HCT116 (cell line): ENCODE results near the gene LAPTM4A. TPM values are rescaled to one million over a fixed set of nuclear protein-coding genes. Genes with fewer than 3 reads are reported as not detected.

Experiments used
- ATAC-seq: fragments of 200-7000 bp; cut with Tn5 transposase; 2 replicates; pipeline ENCODE4 v1.9.1; 2020; ENCODE audit warnings: mild to moderate bottlenecking, moderate library complexity
- BruUV-seq: library from RNA; stranded (reverse); fragments of 400-500 nt; replicated peaks from 2 replicates; lab custom pipeline; 2021; lab: Mats Ljungman, UMichigan
- CTCF ChIA-PET: fragments of 300-600 bp; sonication (Branson Sonifier 250); formaldehyde crosslinking; loops from one replicate; lab custom pipeline; 2021; ENCODE audit warnings: antibody characterized with exemption; lab: Charles Lee
- POLR2A ChIA-PET: fragments of 300-600, 350-600 bp; sonication (Branson Sonifier 250); formaldehyde crosslinking; loops from one replicate; lab custom pipeline; 2021; ENCODE audit warnings: antibody characterized with exemption; lab: Charles Lee
- RAD21 ChIA-PET, 2 experiments: fragments of 300-600 bp; sonication (Branson Sonifier 250); formaldehyde crosslinking; loops; one replicate each; lab custom pipeline; 2023; ENCODE audit warnings: low total read pairs in 2 of 2; ENCODE audit not compliant: uncharacterized antibody in 2 of 2, unreplicated experiment in 2 of 2, low non-redundant PET in 1 of 2; lab: Charles Lee
- DNase-seq: peaks from one replicate; pipeline ENCODE4 v3.0.0-alpha.2; 2010; ENCODE audit warnings: low read depth, low spot score
- H2AFZ ChIP-seq: fragments of 200-600 bp; shearing (Covaris generic), sonication (generic); 2 replicates; pipeline ENCODE4 v1.6.1; 2017; ENCODE audit warnings: low read depth, mixed run types, mixed read lengths, antibody characterized with exemption, low read length; ENCODE audit not compliant: poor library complexity, severe bottlenecking
- H3K27ac ChIP-seq: 2 replicates; pipeline ENCODE4 v1.5.1; 2012; ENCODE audit warnings: low read depth, low read length
- H3K27me3 ChIP-seq: fragments of 200-600 bp; sonication (generic); 2 replicates; pipeline ENCODE4 v1.6.1; 2016; ENCODE audit warnings: mixed run types, low read length, mixed read lengths; ENCODE audit not compliant: insufficient read depth
- H3K36me3 ChIP-seq, 2 experiments: fragments of 200-500 bp in 1 of 2; fragments of 200-600 bp in 1 of 2; sonication (Bioruptor generic) in 1 of 2; sonication (generic) in 1 of 2; 2 replicates each; pipeline versions ENCODE4 v1.5.1 to v1.6.1; 2014 to 2016; ENCODE audit warnings: low read length in 2 of 2, inconsistent platforms in 1 of 2, mixed read lengths in 1 of 2, mixed run types in 1 of 2; ENCODE audit not compliant: insufficient read depth in 2 of 2, control insufficient read depth in 1 of 2
- H3K4me1 ChIP-seq, 2 experiments: fragments of 200-600 bp in 1 of 2; sonication (generic) in 1 of 2; 2 replicates each; pipeline versions ENCODE4 v1.5.1 to v1.6.1; 2012 to 2017; ENCODE audit warnings: low read length in 2 of 2, inconsistent platforms in 1 of 2, mild to moderate bottlenecking in 1 of 2, mixed read lengths in 1 of 2, mixed run types in 1 of 2, moderate library complexity in 1 of 2; ENCODE audit not compliant: insufficient read depth in 2 of 2, control insufficient read depth in 1 of 2
- H3K4me2 ChIP-seq: fragments of 200-600 bp; sonication (generic); 2 replicates; pipeline ENCODE4 v1.6.1; 2017; ENCODE audit warnings: mixed run types, low read length, mixed read lengths
- H3K4me3 ChIP-seq, 2 experiments: fragments of 200-600 bp in 1 of 2; sonication (generic) in 1 of 2; replicated peaks in 1 of 2; 2 replicates each; pipeline ENCODE4 v1.5.1; 2011 to 2016; ENCODE audit warnings: low read length in 2 of 2, control low read depth in 1 of 2, low read depth in 1 of 2, mild to moderate bottlenecking in 1 of 2, mixed read lengths in 1 of 2, mixed run types in 1 of 2
- H3K79me2 ChIP-seq: fragments of 200-600 bp; sonication (generic); 2 replicates; pipeline ENCODE4 v1.6.1; 2017; ENCODE audit warnings: mild to moderate bottlenecking, mixed run types, low read length, moderate library complexity, mixed read lengths; ENCODE audit not compliant: insufficient read depth
- H3K9ac ChIP-seq: fragments of 200-600 bp; sonication (generic); 2 replicates; pipeline ENCODE4 v1.6.1; 2016; ENCODE audit warnings: low read length, mixed read lengths
- H3K9me2 ChIP-seq: fragments of 200-600 bp; sonication (generic), shearing (Covaris generic); 2 replicates; pipeline ENCODE4 v1.6.1; 2017; ENCODE audit warnings: mixed run types, mild to moderate bottlenecking, moderate library complexity; ENCODE audit not compliant: insufficient read depth
- H3K9me3 ChIP-seq, 2 experiments: fragments of 200-500 bp in 1 of 2; fragments of 200-600 bp in 1 of 2; sonication (Bioruptor generic) in 1 of 2; sonication (generic) in 1 of 2; 2 replicates each; pipeline ENCODE4 v1.6.1; 2014 to 2017; ENCODE audit warnings: low read length in 2 of 2, mixed read lengths in 2 of 2, inconsistent platforms in 1 of 2, low read depth in 1 of 2, mild to moderate bottlenecking in 1 of 2, mixed run types in 1 of 2, moderate library complexity in 1 of 2; ENCODE audit not compliant: control insufficient read depth in 1 of 2, insufficient read depth in 1 of 2
- H4K20me1 ChIP-seq: fragments of 200-600 bp; sonication (generic), shearing (Covaris generic); 2 replicates; pipeline ENCODE4 v1.6.1; 2017; ENCODE audit warnings: mixed run types, mild to moderate bottlenecking, moderate library complexity; ENCODE audit not compliant: insufficient read depth
- ATF3 ChIP-seq: IDR thresholded peaks from 2 replicates; pipeline ENCODE4 v1.6.1; 2012
- CTCF ChIP-seq, 3 experiments: fragments of 200-600 bp in 1 of 3; sonication (generic) in 1 of 3; IDR thresholded peaks in 2 of 3; conservative IDR thresholded peaks in 1 of 3; 2 replicates each; pipeline ENCODE4 v1.5.1; 2012 to 2017; ENCODE audit warnings: low read depth in 2 of 3, low read length in 2 of 3, antibody characterized with exemption in 1 of 3, borderline replicate concordance in 1 of 3, control low read depth in 1 of 3, mild to moderate bottlenecking in 1 of 3, mixed read lengths in 1 of 3, mixed run types in 1 of 3, moderate library complexity in 1 of 3; ENCODE audit not compliant: insufficient read depth in 1 of 3
- ELF1 ChIP-seq: IDR thresholded peaks from 2 replicates; pipeline ENCODE4 v1.6.1; 2012; ENCODE audit warnings: low read depth, borderline replicate concordance
- EZH2 ChIP-seq: fragments of 200-600 bp; sonication (generic); IDR thresholded peaks from 2 replicates; pipeline ENCODE4 v1.6.1; 2017; ENCODE audit warnings: antibody characterized with exemption, mixed run types
- EZH2phosphoT487 ChIP-seq: fragments of 200-600 bp; IDR thresholded peaks from 2 replicates; pipeline ENCODE4 v1.6.1; 2018; ENCODE audit warnings: antibody characterized with exemption, borderline replicate concordance
- FOSL1 ChIP-seq: IDR thresholded peaks from 2 replicates; pipeline ENCODE4 v1.6.1; 2012; ENCODE audit warnings: low read depth
- MAX ChIP-seq: IDR thresholded peaks from 2 replicates; pipeline ENCODE4 v1.6.1; 2012
- POLR2AphosphoS5 ChIP-seq: IDR thresholded peaks from 2 replicates; pipeline ENCODE4 v1.6.1; 2011; ENCODE audit warnings: mild to moderate bottlenecking, low read depth, low read length, moderate library complexity
- RAD21 ChIP-seq: IDR thresholded peaks from 2 replicates; pipeline ENCODE4 v1.6.1; 2012; ENCODE audit warnings: low read depth, mild to moderate bottlenecking
- SIN3A ChIP-seq: IDR thresholded peaks from 2 replicates; pipeline ENCODE4 v1.6.1; 2012; ENCODE audit warnings: low read depth
- YY1 ChIP-seq: IDR thresholded peaks from 2 replicates; pipeline ENCODE4 v1.6.1; 2011; ENCODE audit warnings: low read length, low read depth, moderate library complexity, mild to moderate bottlenecking; ENCODE audit not compliant: insufficient replicate concordance; ENCODE audit errors: extremely low read depth
- ZFX ChIP-seq: fragments of 450-650 bp; IDR thresholded peaks from 2 replicates; pipeline ENCODE4 v1.6.1; 2017
- ZNF274 ChIP-seq: fragments of 200-500 bp; sonication (Bioruptor generic); IDR thresholded peaks from 2 replicates; pipeline ENCODE4 v1.6.1; 2014; ENCODE audit warnings: mild to moderate bottlenecking, low read depth, low read length, inconsistent platforms
- intact Hi-C: fragments of 100-400 bp; cut with micrococcal nuclease; formaldehyde crosslinking; loops from 2 replicates; pipeline ENCODE4 v1.10.0; 2022
- total RNA-seq: library from RNA; stranded (reverse); gene quantifications from one replicate; pipeline ENCODE4 v1.2.1, GENCODE V29; 2021; ENCODE audit not compliant: unreplicated experiment
- TF ChIP-seq, protein P1 (sequence below): IDR thresholded peaks from 2 replicates; pipeline ENCODE4 v1.6.1; 2012; ENCODE audit warnings: low read depth
- TF ChIP-seq, protein P2 (sequence below): IDR thresholded peaks from 2 replicates; pipeline ENCODE4 v1.6.1; 2011; ENCODE audit warnings: mild to moderate bottlenecking, low read length, moderate library complexity; ENCODE audit not compliant: insufficient replicate concordance; ENCODE audit errors: extremely low read depth

The LAPTM4A gene
- total RNA-seq, 1 experiment from 2014 or later = 84.5 TPM

GRCh38 chr2:20049637-20050036 lies 1.8 kb downstream of the LAPTM4A start:
- no peaks in the 10 kb centered on the region for H3K9me3 ChIP-seq
- H2AFZ ChIP-seq = no peak overlapping the region
- no peak for DNase-seq
- H3K79me2 ChIP-seq = peaks cover 61% of the 10 kb centered on the region
- no peak overlapping the region for H3K4me3 ChIP-seq
- BruUV-seq = no TSS peak
- CTCF ChIA-PET = no interaction called here
- H4K20me1 ChIP-seq = no peaks in the 10 kb centered on the region
- no peak for ATAC-seq
- intact Hi-C loops = loop anchor here (2.0 kb wide), 1 partner anchor 301 kb away; the partner anchor contains the start of gene PUM2
- H3K4me1 ChIP-seq = peaks cover 8 to 22% of the 10 kb centered on the region in 2 experiments
- H3K27me3 ChIP-seq = no peaks in the 10 kb centered on the region
- H3K36me3 ChIP-seq = no peaks in the 10 kb centered on the region
- TF ChIP-seq CTCF (IDR thresholded peaks at IDR 0.05 in 2 of 3, conservative IDR thresholded peaks at IDR 0.05 in 1 of 3; ENCODE audit: borderline replicate concordance in 1 of 3, insufficient read depth in 1 of 3, low read depth in 2 of 3, low read length in 2 of 3) (no peak), YY1 (no peak), EZH2 (no peak), ZNF274 (no peak), ZFX (no peak), EZH2phosphoT487 (no peak), FOSL1 (no peak), POLR2AphosphoS5 (no peak), RAD21 (no peak), MAX (no peak), ELF1 (no peak), SIN3A (no peak), ATF3 (no peak)
- TF ChIP-seq, protein P1, sequence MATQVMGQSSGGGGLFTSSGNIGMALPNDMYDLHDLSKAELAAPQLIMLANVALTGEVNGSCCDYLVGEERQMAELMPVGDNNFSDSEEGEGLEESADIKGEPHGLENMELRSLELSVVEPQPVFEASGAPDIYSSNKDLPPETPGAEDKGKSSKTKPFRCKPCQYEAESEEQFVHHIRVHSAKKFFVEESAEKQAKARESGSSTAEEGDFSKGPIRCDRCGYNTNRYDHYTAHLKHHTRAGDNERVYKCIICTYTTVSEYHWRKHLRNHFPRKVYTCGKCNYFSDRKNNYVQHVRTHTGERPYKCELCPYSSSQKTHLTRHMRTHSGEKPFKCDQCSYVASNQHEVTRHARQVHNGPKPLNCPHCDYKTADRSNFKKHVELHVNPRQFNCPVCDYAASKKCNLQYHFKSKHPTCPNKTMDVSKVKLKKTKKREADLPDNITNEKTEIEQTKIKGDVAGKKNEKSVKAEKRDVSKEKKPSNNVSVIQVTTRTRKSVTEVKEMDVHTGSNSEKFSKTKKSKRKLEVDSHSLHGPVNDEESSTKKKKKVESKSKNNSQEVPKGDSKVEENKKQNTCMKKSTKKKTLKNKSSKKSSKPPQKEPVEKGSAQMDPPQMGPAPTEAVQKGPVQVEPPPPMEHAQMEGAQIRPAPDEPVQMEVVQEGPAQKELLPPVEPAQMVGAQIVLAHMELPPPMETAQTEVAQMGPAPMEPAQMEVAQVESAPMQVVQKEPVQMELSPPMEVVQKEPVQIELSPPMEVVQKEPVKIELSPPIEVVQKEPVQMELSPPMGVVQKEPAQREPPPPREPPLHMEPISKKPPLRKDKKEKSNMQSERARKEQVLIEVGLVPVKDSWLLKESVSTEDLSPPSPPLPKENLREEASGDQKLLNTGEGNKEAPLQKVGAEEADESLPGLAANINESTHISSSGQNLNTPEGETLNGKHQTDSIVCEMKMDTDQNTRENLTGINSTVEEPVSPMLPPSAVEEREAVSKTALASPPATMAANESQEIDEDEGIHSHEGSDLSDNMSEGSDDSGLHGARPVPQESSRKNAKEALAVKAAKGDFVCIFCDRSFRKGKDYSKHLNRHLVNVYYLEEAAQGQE = no peak
- TF ChIP-seq, protein P2, sequence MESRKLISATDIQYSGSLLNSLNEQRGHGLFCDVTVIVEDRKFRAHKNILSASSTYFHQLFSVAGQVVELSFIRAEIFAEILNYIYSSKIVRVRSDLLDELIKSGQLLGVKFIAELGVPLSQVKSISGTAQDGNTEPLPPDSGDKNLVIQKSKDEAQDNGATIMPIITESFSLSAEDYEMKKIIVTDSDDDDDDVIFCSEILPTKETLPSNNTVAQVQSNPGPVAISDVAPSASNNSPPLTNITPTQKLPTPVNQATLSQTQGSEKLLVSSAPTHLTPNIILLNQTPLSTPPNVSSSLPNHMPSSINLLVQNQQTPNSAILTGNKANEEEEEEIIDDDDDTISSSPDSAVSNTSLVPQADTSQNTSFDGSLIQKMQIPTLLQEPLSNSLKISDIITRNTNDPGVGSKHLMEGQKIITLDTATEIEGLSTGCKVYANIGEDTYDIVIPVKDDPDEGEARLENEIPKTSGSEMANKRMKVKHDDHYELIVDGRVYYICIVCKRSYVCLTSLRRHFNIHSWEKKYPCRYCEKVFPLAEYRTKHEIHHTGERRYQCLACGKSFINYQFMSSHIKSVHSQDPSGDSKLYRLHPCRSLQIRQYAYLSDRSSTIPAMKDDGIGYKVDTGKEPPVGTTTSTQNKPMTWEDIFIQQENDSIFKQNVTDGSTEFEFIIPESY = no peak
- H3K9me2 ChIP-seq = no peaks in the 10 kb centered on the region
- POLR2A ChIA-PET = no interaction called here
- no peak overlapping the region for H3K9ac ChIP-seq
- peak overlapping the region; percentile 83 for H3K4me2 ChIP-seq
- no peak overlapping the region for H3K27ac ChIP-seq
- RAD21 ChIA-PET = no interaction called here
